Astrocyte (in vitro differentiated cells and primary cell): ENCODE measurements around the gene GNAO1. TPM values are rescaled to one million over a fixed set of nuclear protein-coding genes. Genes with fewer than 3 reads are reported as not detected.

Experiments
- DNase-seq: peaks from one replicate; pipeline ENCODE4 v3.0.0-alpha.2; 2010; ENCODE audit warnings: low read depth
- FAIRE-seq: peaks from 2 replicates; lab custom pipeline; 2011; peaks lifted over from hg19 to GRCh38; lab: Jason Lieb, UNC
- H2AFZ ChIP-seq: 2 replicates; pipeline ENCODE4 v1.6.0; 2012; ENCODE audit warnings: low read depth, low read length, inconsistent platforms
- H3K27ac ChIP-seq: 2 replicates; pipeline ENCODE4 v1.5.1; 2011; ENCODE audit warnings: low read depth, low read length, inconsistent platforms
- H3K27me3 ChIP-seq: 2 replicates; pipeline ENCODE4 v1.6.0; 2011; ENCODE audit warnings: low read length, inconsistent platforms; ENCODE audit not compliant: insufficient read depth
- H3K36me3 ChIP-seq: 2 replicates; pipeline ENCODE4 v1.5.1; 2011; ENCODE audit warnings: low read length, inconsistent platforms; ENCODE audit not compliant: insufficient read depth
- H3K4me1 ChIP-seq: 2 replicates; pipeline ENCODE4 v1.5.1; 2011; ENCODE audit warnings: low read length, inconsistent platforms; ENCODE audit not compliant: insufficient read depth
- H3K4me2 ChIP-seq: 2 replicates; pipeline ENCODE4 v1.6.0; 2012; ENCODE audit warnings: low read length, inconsistent platforms
- H3K4me3 ChIP-seq: 2 replicates; pipeline ENCODE4 v1.5.1; 2011; ENCODE audit warnings: low read depth, mild to moderate bottlenecking, low read length, inconsistent platforms; ENCODE audit not compliant: insufficient read depth
- H3K79me2 ChIP-seq: 2 replicates; pipeline ENCODE4 v1.6.0; 2012; ENCODE audit warnings: mild to moderate bottlenecking, low read length, inconsistent platforms; ENCODE audit not compliant: insufficient read depth
- H3K9ac ChIP-seq: 2 replicates; pipeline ENCODE4 v1.6.0; 2012; ENCODE audit warnings: mild to moderate bottlenecking, low read length, inconsistent platforms
- H3K9me3 ChIP-seq: 2 replicates; pipeline ENCODE4 v1.5.1; 2012; ENCODE audit warnings: low read depth, mild to moderate bottlenecking, low read length, inconsistent platforms; ENCODE audit not compliant: insufficient read depth
- H4K20me1 ChIP-seq: 2 replicates; pipeline ENCODE4 v1.6.0; 2012; ENCODE audit warnings: low read length, inconsistent platforms; ENCODE audit not compliant: insufficient read depth
- H3K27ac Mint-ChIP-seq: one replicate; pipeline ENCODE4 v1.8.0; 2021; ENCODE audit warnings: mild to moderate bottlenecking, mixed read lengths; ENCODE audit not compliant: unreplicated experiment
- H3K27me3 Mint-ChIP-seq: one replicate; pipeline ENCODE4 v1.8.0; 2021; ENCODE audit warnings: low read depth, mixed read lengths; ENCODE audit not compliant: unreplicated experiment
- H3K36me3 Mint-ChIP-seq: one replicate; pipeline ENCODE4 v1.8.0; 2021; ENCODE audit warnings: low read depth, mixed read lengths; ENCODE audit not compliant: unreplicated experiment
- H3K4me1 Mint-ChIP-seq: one replicate; pipeline ENCODE4 v1.8.0; 2021; ENCODE audit warnings: low read depth, mixed read lengths; ENCODE audit not compliant: unreplicated experiment
- H3K4me3 Mint-ChIP-seq: one replicate; pipeline ENCODE4 v1.8.0; 2021; ENCODE audit warnings: mild to moderate bottlenecking, moderate library complexity, mixed read lengths; ENCODE audit not compliant: unreplicated experiment
- H3K9me3 Mint-ChIP-seq: one replicate; pipeline ENCODE4 v1.8.0; 2021; ENCODE audit warnings: mild to moderate bottlenecking, mixed read lengths; ENCODE audit not compliant: unreplicated experiment
- EZH2 ChIP-seq: IDR thresholded peaks from 2 replicates; pipeline ENCODE4 v1.6.1; 2012; ENCODE audit warnings: mild to moderate bottlenecking, low read length, inconsistent platforms; ENCODE audit not compliant: insufficient read depth
- total RNA-seq: library from RNA; stranded (reverse); gene quantifications from 2 replicates; pipeline ENCODE4 v1.2.1, GENCODE V29; 2021
- TF ChIP-seq, protein P1 (sequence below): IDR thresholded peaks from 2 replicates; pipeline ENCODE4 v1.5.1; 2011; ENCODE audit warnings: low read depth, mild to moderate bottlenecking, inconsistent platforms, low read length, moderate library complexity; ENCODE audit not compliant: insufficient read depth

GNAO1 gene
- total RNA-seq, 1 donor from 2014 or later = 1.7 TPM

DNA sequence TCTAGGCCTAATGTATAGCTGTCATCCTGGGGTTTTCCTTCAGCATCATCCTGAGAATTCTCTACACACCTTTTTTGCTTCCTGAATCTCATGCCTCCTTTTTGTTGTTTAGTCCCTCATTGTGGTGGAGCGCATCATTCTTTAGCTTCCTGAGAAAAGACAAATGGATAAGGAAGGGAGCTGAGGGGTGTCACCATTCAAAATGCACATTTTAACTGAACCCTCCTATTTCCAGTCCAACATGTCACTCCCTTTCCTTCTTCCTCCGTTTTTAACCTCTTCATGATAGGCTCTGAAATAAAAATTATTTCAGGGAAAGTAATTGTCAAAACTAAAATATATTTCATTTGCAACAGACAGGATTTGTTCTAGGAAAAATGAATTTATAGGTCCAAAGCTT lies 39.7 kb upstream of the GNAO1 start:
- peaks cover 4% of the 10 kb centered on the region for H3K9me3 ChIP-seq
- no peak overlapping the region for H3K4me2 ChIP-seq
- no peaks in the 10 kb centered on the region for H3K36me3 Mint-ChIP-seq
- H3K4me1 Mint-ChIP-seq = no peaks in the 10 kb centered on the region
- H3K4me1 ChIP-seq = no peaks in the 10 kb centered on the region
- H2AFZ ChIP-seq = no peak overlapping the region
- no peaks in the 10 kb centered on the region for H3K27me3 ChIP-seq
- H3K9ac ChIP-seq = no peak overlapping the region
- no peak overlapping the region for H3K27ac Mint-ChIP-seq
- no peak for FAIRE-seq
- H3K4me3 ChIP-seq = no peak overlapping the region
- H3K4me3 Mint-ChIP-seq = no peak overlapping the region
- H3K9me3 Mint-ChIP-seq = peaks cover 2% of the 10 kb centered on the region
- H4K20me1 ChIP-seq = no peaks in the 10 kb centered on the region
- H3K27me3 Mint-ChIP-seq = peaks cover 6% of the 10 kb centered on the region
- no peak overlapping the region for H3K27ac ChIP-seq
- TF ChIP-seq, protein P1, sequence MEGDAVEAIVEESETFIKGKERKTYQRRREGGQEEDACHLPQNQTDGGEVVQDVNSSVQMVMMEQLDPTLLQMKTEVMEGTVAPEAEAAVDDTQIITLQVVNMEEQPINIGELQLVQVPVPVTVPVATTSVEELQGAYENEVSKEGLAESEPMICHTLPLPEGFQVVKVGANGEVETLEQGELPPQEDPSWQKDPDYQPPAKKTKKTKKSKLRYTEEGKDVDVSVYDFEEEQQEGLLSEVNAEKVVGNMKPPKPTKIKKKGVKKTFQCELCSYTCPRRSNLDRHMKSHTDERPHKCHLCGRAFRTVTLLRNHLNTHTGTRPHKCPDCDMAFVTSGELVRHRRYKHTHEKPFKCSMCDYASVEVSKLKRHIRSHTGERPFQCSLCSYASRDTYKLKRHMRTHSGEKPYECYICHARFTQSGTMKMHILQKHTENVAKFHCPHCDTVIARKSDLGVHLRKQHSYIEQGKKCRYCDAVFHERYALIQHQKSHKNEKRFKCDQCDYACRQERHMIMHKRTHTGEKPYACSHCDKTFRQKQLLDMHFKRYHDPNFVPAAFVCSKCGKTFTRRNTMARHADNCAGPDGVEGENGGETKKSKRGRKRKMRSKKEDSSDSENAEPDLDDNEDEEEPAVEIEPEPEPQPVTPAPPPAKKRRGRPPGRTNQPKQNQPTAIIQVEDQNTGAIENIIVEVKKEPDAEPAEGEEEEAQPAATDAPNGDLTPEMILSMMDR = no peak
- TF ChIP-seq EZH2 = no peak
- H3K79me2 ChIP-seq = no peaks in the 10 kb centered on the region
- H3K36me3 ChIP-seq = no peaks in the 10 kb centered on the region
- DNase-seq = no peak

DNA sequence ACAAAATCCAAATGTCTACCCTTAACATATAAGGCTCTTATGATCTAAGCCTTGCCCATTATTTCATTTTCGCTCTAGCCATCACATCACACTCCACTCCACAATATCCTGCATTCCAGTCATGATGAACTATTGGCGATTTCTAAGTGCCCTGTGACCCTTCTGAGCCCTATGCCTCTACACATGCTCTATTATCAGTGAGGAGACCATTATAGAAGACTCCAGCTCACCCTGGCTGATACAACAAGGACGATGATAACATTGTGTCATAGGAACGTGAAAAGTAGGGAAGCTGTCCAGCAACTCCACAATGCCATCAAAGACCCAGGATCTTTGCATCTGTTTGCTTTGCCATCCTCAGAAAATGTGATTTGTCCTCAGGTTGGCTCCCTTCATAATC lies 29.6 kb upstream of the GNAO1 start:
- no peaks in the 10 kb centered on the region for H3K4me1 ChIP-seq
- Mint-ChIP-seq H3K27me3 (no peaks in the 10 kb centered on the region), H3K36me3 (no peaks in the 10 kb centered on the region), H3K9me3 (no peaks in the 10 kb centered on the region), H3K27ac (no peak overlapping the region), H3K4me1 (no peaks in the 10 kb centered on the region), H3K4me3 (no peak overlapping the region)
- no peaks in the 10 kb centered on the region for H3K79me2 ChIP-seq
- no peak overlapping the region for H3K4me3 ChIP-seq
- no peak overlapping the region for H3K4me2 ChIP-seq
- no peaks in the 10 kb centered on the region for H3K36me3 ChIP-seq
- FAIRE-seq (no peak), DNase-seq (no peak)
- H3K27ac ChIP-seq = no peak overlapping the region
- H4K20me1 ChIP-seq = no peaks in the 10 kb centered on the region
- no peak for TF ChIP-seq EZH2
- TF ChIP-seq, protein P1 = no peak
- H2AFZ ChIP-seq = no peak overlapping the region
- H3K27me3 ChIP-seq = no peaks in the 10 kb centered on the region
- H3K9me3 ChIP-seq = no peaks in the 10 kb centered on the region
- no peak overlapping the region for H3K9ac ChIP-seq

DNA sequence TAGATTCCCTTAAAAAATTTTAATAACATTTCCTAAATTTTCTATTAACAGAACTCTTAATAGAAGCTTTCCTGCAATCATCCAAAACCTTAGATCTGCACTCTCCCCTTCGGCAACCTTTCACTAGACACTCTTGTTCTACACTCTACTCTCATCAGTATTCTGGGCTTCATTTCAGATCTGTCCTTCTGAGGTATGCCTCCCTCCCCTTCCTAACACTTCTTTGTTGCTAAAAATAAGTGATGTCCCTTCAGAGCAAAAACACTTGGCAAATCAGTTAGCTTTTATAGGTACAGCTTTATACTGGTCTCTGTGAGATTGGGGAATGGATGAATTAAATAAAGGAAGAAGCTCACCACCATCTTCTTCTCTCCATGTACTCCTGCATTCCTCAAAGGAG lies 28.2 kb upstream of the GNAO1 start:
- no peak overlapping the region for H3K27ac Mint-ChIP-seq
- FAIRE-seq = no peak
- no peaks in the 10 kb centered on the region for H3K79me2 ChIP-seq
- no peak overlapping the region for H3K4me3 ChIP-seq
- H4K20me1 ChIP-seq = no peaks in the 10 kb centered on the region
- H2AFZ ChIP-seq = no peak overlapping the region
- no peak for DNase-seq
- no peaks in the 10 kb centered on the region for H3K9me3 Mint-ChIP-seq
- no peak overlapping the region for H3K4me2 ChIP-seq
- no peak overlapping the region for H3K9ac ChIP-seq
- H3K27ac ChIP-seq = no peak overlapping the region
- no peaks in the 10 kb centered on the region for H3K4me1 ChIP-seq
- no peaks in the 10 kb centered on the region for H3K36me3 Mint-ChIP-seq
- H3K4me3 Mint-ChIP-seq = no peak overlapping the region
- H3K4me1 Mint-ChIP-seq = no peaks in the 10 kb centered on the region
- TF ChIP-seq EZH2 = no peak
- TF ChIP-seq, protein P1 = no peak
- H3K27me3 Mint-ChIP-seq = peaks cover under 1% of the 10 kb centered on the region
- no peaks in the 10 kb centered on the region for H3K9me3 ChIP-seq
- H3K36me3 ChIP-seq = no peaks in the 10 kb centered on the region
- no peaks in the 10 kb centered on the region for H3K27me3 ChIP-seq
